ENCODE data around the gene PDHX.

PDHX gene

GRCh38 chr11:34897171-34897870 lies 19.1 kb upstream of the PDHX start:
- no peak for TF ChIP-seq CTCF (IDR thresholded peaks at IDR 0.05; ENCODE audit: low read depth, low read length)
- no peak overlapping the region for H3K4me3 ChIP-seq (replicated peaks in 1 of 2; ENCODE audit: low read depth in 2 of 2, low read length in 2 of 2)
- DNase-seq (ENCODE audit: low read depth in 2 of 2) = no peak

GRCh38 chr11:34898474-34898873 lies 17.9 kb upstream of the PDHX start:
- DNase-seq (ENCODE audit: low read depth in 2 of 2) = no peak
- no peak for TF ChIP-seq CTCF (IDR thresholded peaks at IDR 0.05; ENCODE audit: low read depth, low read length)
- H3K4me3 ChIP-seq (replicated peaks in 1 of 2; ENCODE audit: low read depth in 2 of 2, low read length in 2 of 2) = no peak overlapping the region

- H3K4me3 ChIP-seq (replicated peaks in 1 of 2; ENCODE audit: low read depth in 2 of 2, low read length in 2 of 2) = no peak overlapping the region
- DNase-seq (ENCODE audit: low read depth in 2 of 2) = peak in 1 of 2 donors; percentile 3
- TF ChIP-seq CTCF (IDR thresholded peaks at IDR 0.05; ENCODE audit: low read depth, low read length) = no peak
Measured at GRCh38 chr11:34899633-34900016, 16.8 kb upstream of the PDHX start.

GRCh38 chr11:34904421-34904955 lies 11.9 kb upstream of the PDHX start:
- no peak for TF ChIP-seq CTCF (IDR thresholded peaks at IDR 0.05; ENCODE audit: low read depth, low read length)
- DNase-seq (ENCODE audit: low read depth in 2 of 2) = peak; percentile 13 to 28
- H3K4me3 ChIP-seq (replicated peaks in 1 of 2; ENCODE audit: low read depth in 2 of 2, low read length in 2 of 2) = no peak overlapping the region

GRCh38 chr11:34905666-34906065 lies 10.8 kb upstream of the PDHX start:
- no peak for TF ChIP-seq CTCF (IDR thresholded peaks at IDR 0.05; ENCODE audit: low read depth, low read length)
- no peak overlapping the region for H3K4me3 ChIP-seq (replicated peaks in 1 of 2; ENCODE audit: low read depth in 2 of 2, low read length in 2 of 2)
- DNase-seq (ENCODE audit: low read depth in 2 of 2) = no peak

- H3K4me3 ChIP-seq (replicated peaks in 1 of 2; ENCODE audit: low read depth in 2 of 2, low read length in 2 of 2) = no peak overlapping the region
- no peak for TF ChIP-seq CTCF (IDR thresholded peaks at IDR 0.05; ENCODE audit: low read depth, low read length)
Measured at GRCh38 chr11:34907934-34908593, 8.4 kb upstream of the PDHX start.

More at GRCh38 chr11:34907934-34908593, 8.4 kb upstream of the PDHX start:
- no peak for DNase-seq (ENCODE audit: low read depth in 2 of 2)
